Panc1 (cell line): ENCODE data around the gene BTNL3. TPM values are rescaled to one million over a fixed set of nuclear protein-coding genes. Genes with fewer than 3 reads are reported as not detected.

ENCODE experiments used
- ATAC-seq: fragments of 200-7000 bp; cut with Tn5 transposase; 2 replicates; pipeline ENCODE4 v1.9.1; 2020; ENCODE audit warnings: mild to moderate bottlenecking, moderate library complexity
- BruUV-seq: library from RNA; stranded (reverse); fragments of 400-500 nt; replicated peaks from 2 replicates; lab custom pipeline; 2021; lab: Mats Ljungman, UMichigan
- CTCF ChIA-PET: fragments of 300-600 bp; sonication (Branson Sonifier 250); formaldehyde crosslinking; loops from one replicate; lab custom pipeline; 2022; ENCODE audit warnings: antibody characterized with exemption; lab: Charles Lee
- POLR2A ChIA-PET: fragments of 300-600 bp; sonication (Branson Sonifier 250); formaldehyde crosslinking; loops from one replicate; lab custom pipeline; 2022; ENCODE audit warnings: antibody characterized with exemption; lab: Charles Lee
- DNase-seq: peaks from one replicate; pipeline ENCODE4 v3.0.0-alpha.2; 2010; ENCODE audit warnings: low read depth, low spot score
- H3K27ac ChIP-seq: 2 replicates; pipeline ENCODE4 v1.5.1; 2011; ENCODE audit warnings: mild to moderate bottlenecking, low read length, inconsistent platforms
- H3K27me3 ChIP-seq: fragments of 200-500 bp; sonication (Bioruptor generic); 2 replicates; pipeline ENCODE4 v1.6.0; 2014; ENCODE audit warnings: low read length, inconsistent platforms; ENCODE audit not compliant: control insufficient read depth, insufficient read depth
- H3K36me3 ChIP-seq: fragments of 200-500 bp; sonication (Bioruptor generic); 2 replicates; pipeline ENCODE4 v1.5.1; 2014; ENCODE audit warnings: inconsistent platforms, mild to moderate bottlenecking, low read length, moderate library complexity; ENCODE audit not compliant: control insufficient read depth, insufficient read depth
- H3K4me1 ChIP-seq: 2 replicates; pipeline ENCODE4 v1.5.1; 2011; ENCODE audit warnings: inconsistent platforms, mild to moderate bottlenecking, low read length, moderate library complexity; ENCODE audit not compliant: control insufficient read depth, insufficient read depth
- H3K4me3 ChIP-seq, 2 experiments: 2 replicates each; pipeline ENCODE4 v1.5.1; 2011 to 2012; ENCODE audit warnings: low read depth in 2 of 2, low read length in 2 of 2, mild to moderate bottlenecking in 2 of 2, inconsistent platforms in 1 of 2, moderate library complexity in 1 of 2
- H3K9me3 ChIP-seq: fragments of 200-500 bp; sonication (Bioruptor generic); 2 replicates; pipeline ENCODE4 v1.5.1; 2014; ENCODE audit warnings: low read depth, mild to moderate bottlenecking, inconsistent platforms, low read length, moderate library complexity; ENCODE audit not compliant: control insufficient read depth, insufficient read depth
- POLR2AphosphoS5 ChIP-seq: IDR thresholded peaks from 2 replicates; pipeline ENCODE4 v1.6.1; 2012; ENCODE audit warnings: mild to moderate bottlenecking, low read depth, low read length, moderate library complexity
- SIN3A ChIP-seq: IDR thresholded peaks from 2 replicates; pipeline ENCODE4 v1.6.1; 2012; ENCODE audit warnings: low read depth, mild to moderate bottlenecking, low read length, moderate library complexity, borderline replicate concordance; ENCODE audit not compliant: insufficient read depth
- TCF7L2 ChIP-seq: IDR thresholded peaks from 2 replicates; pipeline ENCODE4 v1.6.1; 2011; ENCODE audit warnings: mild to moderate bottlenecking, low read depth, low read length, inconsistent platforms
- in situ Hi-C: cut with HindIII; loops from 2 replicates; pipeline ENCODE4 v1.10.0; 2016; ENCODE audit warnings: low sequenced_read_pairs, low pct_unique_long_range_greater_than_20kb
- intact Hi-C: fragments of 100-400 bp; cut with micrococcal nuclease; formaldehyde crosslinking; loops from one replicate; pipeline ENCODE4 v1.10.0; 2022; ENCODE audit not compliant: unreplicated experiment
- microRNA-seq: library from miRNA; unstranded; fragments of <30 nt; microRNA quantifications from one replicate; pipeline ENCODE4 v1.1.0, GENCODE V29; 2020; ENCODE audit not compliant: unreplicated experiment
- total RNA-seq: library from RNA; stranded (reverse); gene quantifications from one replicate; pipeline ENCODE4 v1.2.1, GENCODE V29; 2021; ENCODE audit not compliant: unreplicated experiment
- TF ChIP-seq, protein P1 (sequence below), 2 experiments: IDR thresholded peaks; 2 replicates each; pipeline ENCODE4 v1.6.1; 2011 to 2012; ENCODE audit warnings: low read depth in 2 of 2, control low read depth in 1 of 2, low read length in 1 of 2, mild to moderate bottlenecking in 1 of 2, moderate library complexity in 1 of 2; ENCODE audit not compliant: insufficient read depth in 1 of 2
- TF ChIP-seq, protein P2 (sequence below): fragments of 450-650 bp; IDR thresholded peaks from 2 replicates; pipeline ENCODE4 v1.5.1; 2017; ENCODE audit warnings: mild to moderate bottlenecking

The BTNL3 gene
- total RNA-seq, 1 experiment from 2014 or later: not detected

- intact Hi-C loops (no loop called here), in situ Hi-C loops (no loop called here)
- no peak for DNase-seq
- TF ChIP-seq POLR2AphosphoS5 (no peak), SIN3A (no peak), TCF7L2 (no peak)
- TF ChIP-seq, protein P1, sequence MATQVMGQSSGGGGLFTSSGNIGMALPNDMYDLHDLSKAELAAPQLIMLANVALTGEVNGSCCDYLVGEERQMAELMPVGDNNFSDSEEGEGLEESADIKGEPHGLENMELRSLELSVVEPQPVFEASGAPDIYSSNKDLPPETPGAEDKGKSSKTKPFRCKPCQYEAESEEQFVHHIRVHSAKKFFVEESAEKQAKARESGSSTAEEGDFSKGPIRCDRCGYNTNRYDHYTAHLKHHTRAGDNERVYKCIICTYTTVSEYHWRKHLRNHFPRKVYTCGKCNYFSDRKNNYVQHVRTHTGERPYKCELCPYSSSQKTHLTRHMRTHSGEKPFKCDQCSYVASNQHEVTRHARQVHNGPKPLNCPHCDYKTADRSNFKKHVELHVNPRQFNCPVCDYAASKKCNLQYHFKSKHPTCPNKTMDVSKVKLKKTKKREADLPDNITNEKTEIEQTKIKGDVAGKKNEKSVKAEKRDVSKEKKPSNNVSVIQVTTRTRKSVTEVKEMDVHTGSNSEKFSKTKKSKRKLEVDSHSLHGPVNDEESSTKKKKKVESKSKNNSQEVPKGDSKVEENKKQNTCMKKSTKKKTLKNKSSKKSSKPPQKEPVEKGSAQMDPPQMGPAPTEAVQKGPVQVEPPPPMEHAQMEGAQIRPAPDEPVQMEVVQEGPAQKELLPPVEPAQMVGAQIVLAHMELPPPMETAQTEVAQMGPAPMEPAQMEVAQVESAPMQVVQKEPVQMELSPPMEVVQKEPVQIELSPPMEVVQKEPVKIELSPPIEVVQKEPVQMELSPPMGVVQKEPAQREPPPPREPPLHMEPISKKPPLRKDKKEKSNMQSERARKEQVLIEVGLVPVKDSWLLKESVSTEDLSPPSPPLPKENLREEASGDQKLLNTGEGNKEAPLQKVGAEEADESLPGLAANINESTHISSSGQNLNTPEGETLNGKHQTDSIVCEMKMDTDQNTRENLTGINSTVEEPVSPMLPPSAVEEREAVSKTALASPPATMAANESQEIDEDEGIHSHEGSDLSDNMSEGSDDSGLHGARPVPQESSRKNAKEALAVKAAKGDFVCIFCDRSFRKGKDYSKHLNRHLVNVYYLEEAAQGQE (IDR thresholded peaks at IDR 0.05; ENCODE audit: insufficient read depth in 1 of 2, low read depth in 2 of 2, low read length in 1 of 2): no peak
- TF ChIP-seq, protein P2, sequence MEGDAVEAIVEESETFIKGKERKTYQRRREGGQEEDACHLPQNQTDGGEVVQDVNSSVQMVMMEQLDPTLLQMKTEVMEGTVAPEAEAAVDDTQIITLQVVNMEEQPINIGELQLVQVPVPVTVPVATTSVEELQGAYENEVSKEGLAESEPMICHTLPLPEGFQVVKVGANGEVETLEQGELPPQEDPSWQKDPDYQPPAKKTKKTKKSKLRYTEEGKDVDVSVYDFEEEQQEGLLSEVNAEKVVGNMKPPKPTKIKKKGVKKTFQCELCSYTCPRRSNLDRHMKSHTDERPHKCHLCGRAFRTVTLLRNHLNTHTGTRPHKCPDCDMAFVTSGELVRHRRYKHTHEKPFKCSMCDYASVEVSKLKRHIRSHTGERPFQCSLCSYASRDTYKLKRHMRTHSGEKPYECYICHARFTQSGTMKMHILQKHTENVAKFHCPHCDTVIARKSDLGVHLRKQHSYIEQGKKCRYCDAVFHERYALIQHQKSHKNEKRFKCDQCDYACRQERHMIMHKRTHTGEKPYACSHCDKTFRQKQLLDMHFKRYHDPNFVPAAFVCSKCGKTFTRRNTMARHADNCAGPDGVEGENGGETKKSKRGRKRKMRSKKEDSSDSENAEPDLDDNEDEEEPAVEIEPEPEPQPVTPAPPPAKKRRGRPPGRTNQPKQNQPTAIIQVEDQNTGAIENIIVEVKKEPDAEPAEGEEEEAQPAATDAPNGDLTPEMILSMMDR: no peak
- ChIA-PET CTCF (interaction anchor here (1.1 kb wide), 1 partner anchor 11 kb away, joined by 6 read pairs; no protein-coding TSS in a partner anchor), POLR2A (no interaction called here)
- no peak for ATAC-seq
- Histone ChIP-seq H3K4me3 (no peak overlapping the region), H3K27me3 (no peaks in the 10 kb centered on the region), H3K36me3 (no peaks in the 10 kb centered on the region; the same call in 1 of the 2 replicates), H3K4me1 (peaks cover 21% of the 10 kb centered on the region), H3K27ac (no peak overlapping the region; the same call in 1 of the 2 replicates), H3K9me3 (no peaks in the 10 kb centered on the region)
- TSS peak; percentile 75 for BruUV-seq
These were observed 66.3 kb downstream of the BTNL3 start for GRCh38 chr5:181054871-181055459.

Small RNA genes lying within 50 kb of the gene (microRNA-seq; reads per million reads assigned to microRNA genes)
- not detected for gene MIR8089

Other genes starting within 250 kb of the BTNL3 start
- not detected for gene OR2Y1, start 248.8 kb upstream of the BTNL3 start, total RNA-seq
- 113 TPM for gene MGAT1, start 186.0 kb upstream of the BTNL3 start, total RNA-seq
- gene ZFP62, start 127.6 kb upstream of the BTNL3 start, total RNA-seq: 17.8 TPM
- not detected for gene BTNL8, start 89.7 kb upstream of the BTNL3 start, total RNA-seq
- 37.5 TPM for gene BTNL9, start 51.4 kb downstream of the BTNL3 start, total RNA-seq
- not detected for gene OR2V1, start 142.3 kb downstream of the BTNL3 start, total RNA-seq
- not detected for gene OR2V2, start 158.7 kb downstream of the BTNL3 start, total RNA-seq
- gene TRIM7, start 216.3 kb downstream of the BTNL3 start, total RNA-seq: 25.8 TPM
- gene TRIM41, start 234.4 kb downstream of the BTNL3 start, total RNA-seq: 58.3 TPM